Stimulated activated CD8-positive, alpha-beta memory T cell treated with anti-CD3 and anti-CD28 coated beads, Interleukin-2, amount 100 ng/mL, for 48 hours (primary cell): ENCODE measurements around the gene SRSF7.

Source experiments
- DNase-seq, 2 donors: peaks; one replicate each; pipeline ENCODE4 v3.0.0-alpha.2; 2020; ENCODE audit warnings: low read depth in 2 of 2

Gene SRSF7

GRCh38 chr2:38701542-38701941 lies 49.6 kb downstream of the SRSF7 start:
- DNase-seq, result no peak

GRCh38 chr2:38700881-38701458 lies 50.2 kb downstream of the SRSF7 start:
- DNase-seq, result no peak

- no peak for DNase-seq
These were observed 50.9 kb downstream of the SRSF7 start for GRCh38 chr2:38700113-38700785.

GRCh38 chr2:38698467-38699003 lies 52.6 kb downstream of the SRSF7 start:
- no peak for DNase-seq

GRCh38 chr2:38697116-38697840 lies 53.9 kb downstream of the SRSF7 start:
- DNase-seq, result no peak
